HS-5 (cell line): ENCODE data around the gene HOXC12.
A peak's percentile ranks its signal among the peaks of the same experiment; 100 is the strongest.

Source experiments
- DNase-seq: peaks from one replicate; pipeline ENCODE4 v3.0.0-alpha.2; 2012; ENCODE audit warnings: low read depth

HOXC12 gene, protein sequence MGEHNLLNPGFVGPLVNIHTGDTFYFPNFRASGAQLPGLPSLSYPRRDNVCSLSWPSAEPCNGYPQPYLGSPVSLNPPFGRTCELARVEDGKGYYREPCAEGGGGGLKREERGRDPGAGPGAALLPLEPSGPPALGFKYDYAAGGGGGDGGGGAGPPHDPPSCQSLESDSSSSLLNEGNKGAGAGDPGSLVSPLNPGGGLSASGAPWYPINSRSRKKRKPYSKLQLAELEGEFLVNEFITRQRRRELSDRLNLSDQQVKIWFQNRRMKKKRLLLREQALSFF

DNA sequence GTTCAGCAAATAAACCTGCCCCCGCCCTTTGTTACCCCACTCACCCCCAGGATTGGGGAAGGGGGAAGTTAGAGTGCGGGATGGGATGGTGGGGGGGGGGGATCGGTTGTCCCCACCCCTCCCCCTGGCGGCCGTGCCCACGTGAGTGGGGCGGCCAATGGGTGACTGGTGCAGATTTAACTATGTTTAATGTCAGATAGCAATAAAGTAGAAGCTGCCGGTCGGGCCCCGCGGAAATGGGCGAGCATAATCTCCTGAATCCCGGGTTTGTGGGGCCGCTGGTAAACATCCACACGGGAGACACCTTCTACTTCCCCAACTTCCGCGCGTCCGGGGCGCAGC is at the start of gene HOXC12:
HOXC12 (plus strand) TSS at position 210 of the 342 bp plus-strand sequence; CDS start at position 237, 27 bp downstream.
- no peak for DNase-seq

DNA sequence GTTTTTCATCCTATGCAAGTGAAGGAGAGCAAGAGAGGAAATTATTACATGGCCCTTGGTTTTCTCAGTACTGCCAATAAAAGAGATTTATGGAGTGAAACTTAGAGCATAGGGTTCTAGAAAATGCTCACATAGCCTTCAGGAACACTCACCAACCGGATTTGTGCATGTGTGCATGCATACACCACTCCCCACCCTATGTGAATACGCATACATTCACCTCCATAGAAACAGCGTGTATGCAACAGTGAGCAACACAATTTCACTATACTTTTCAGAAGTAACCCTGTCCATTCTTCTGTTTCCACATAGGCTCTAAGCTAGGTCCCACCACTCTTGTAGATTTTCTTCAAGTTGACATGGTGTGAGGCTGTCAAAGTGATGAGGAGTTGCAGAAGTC is 47.6 kb upstream of the HOXC12 start:
- no peak for DNase-seq

DNA sequence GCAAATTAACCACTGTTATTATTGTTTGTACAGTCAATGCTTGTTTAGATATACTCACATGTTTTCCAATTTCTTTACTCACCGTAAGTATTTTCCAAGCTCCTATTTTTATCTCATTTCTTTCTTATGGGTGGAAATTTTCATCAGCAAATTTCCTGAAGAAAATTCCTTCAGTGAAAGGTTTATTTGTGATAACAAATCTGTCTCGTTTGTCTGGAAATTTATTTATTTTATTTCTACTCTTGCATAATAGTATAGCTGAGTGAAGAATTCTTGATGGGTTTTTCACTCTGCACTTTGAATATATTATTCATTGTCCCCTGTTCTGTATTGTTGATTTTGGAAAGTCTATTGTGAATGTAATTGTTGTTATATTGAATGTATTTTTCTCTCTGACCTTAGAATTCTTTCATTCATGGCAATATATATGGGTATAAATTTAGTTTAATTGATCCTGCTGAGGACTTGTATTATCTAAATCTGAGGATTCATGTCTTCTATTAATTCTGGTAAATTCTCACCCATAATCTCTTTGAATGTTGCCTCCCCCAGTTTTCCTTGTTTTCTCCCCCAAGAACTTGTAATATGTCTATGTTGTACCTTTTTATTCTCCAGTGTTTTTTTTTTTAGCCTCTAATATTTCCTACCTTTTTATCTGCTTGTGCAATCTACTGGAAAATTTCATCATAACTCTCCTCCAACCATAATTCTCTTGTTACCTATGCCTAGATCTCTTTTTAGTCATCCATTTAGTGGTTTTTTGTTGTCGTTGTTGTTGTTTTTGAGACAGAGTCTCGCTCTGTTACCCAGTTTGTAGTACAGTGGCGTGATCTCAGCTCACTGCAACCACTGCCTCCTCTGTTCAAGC is 37.7 kb upstream of the HOXC12 start:
- no peak for DNase-seq

DNA sequence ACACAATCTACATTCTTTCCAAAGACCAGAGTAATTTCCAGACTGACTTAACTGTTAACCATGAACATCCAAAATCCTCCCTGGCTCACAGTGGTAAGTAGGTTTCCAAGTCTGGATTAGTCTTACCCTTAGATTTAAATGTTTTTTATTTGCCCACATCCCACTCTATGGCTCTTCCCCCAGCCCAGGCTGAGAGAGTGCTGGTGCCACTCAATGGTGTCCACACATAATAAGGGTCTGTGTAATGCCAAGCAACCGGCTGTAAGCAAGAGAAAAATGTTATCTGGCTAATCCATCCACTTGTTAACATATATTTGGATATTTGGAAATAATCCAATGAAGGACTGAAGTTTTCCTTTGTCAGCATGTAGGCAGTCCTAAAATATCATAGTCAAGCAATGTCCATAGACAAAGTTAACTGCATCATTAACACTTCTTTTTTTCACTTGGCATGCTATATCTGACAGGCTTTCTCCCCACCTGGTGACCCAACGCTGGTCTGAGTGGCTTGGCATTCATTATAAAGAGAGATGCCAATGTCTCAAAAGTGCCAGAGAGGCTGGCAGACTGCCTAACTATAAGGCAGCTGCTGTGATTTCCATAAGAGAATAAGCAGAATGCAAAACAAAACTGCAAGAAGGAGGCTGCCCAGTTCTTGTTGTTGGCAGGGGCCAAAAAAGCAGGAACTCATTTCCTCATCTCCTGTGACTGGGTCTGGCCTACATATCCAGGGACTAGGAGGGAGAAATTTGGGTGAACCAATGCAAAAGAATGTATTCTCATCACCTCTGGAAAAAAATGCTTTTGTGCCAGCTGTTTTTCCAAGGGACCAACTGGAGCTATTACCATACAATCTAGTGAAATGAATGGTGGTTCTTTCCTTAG is 29.9 kb upstream of the HOXC12 start:
- DNase-seq, result no peak

DNA sequence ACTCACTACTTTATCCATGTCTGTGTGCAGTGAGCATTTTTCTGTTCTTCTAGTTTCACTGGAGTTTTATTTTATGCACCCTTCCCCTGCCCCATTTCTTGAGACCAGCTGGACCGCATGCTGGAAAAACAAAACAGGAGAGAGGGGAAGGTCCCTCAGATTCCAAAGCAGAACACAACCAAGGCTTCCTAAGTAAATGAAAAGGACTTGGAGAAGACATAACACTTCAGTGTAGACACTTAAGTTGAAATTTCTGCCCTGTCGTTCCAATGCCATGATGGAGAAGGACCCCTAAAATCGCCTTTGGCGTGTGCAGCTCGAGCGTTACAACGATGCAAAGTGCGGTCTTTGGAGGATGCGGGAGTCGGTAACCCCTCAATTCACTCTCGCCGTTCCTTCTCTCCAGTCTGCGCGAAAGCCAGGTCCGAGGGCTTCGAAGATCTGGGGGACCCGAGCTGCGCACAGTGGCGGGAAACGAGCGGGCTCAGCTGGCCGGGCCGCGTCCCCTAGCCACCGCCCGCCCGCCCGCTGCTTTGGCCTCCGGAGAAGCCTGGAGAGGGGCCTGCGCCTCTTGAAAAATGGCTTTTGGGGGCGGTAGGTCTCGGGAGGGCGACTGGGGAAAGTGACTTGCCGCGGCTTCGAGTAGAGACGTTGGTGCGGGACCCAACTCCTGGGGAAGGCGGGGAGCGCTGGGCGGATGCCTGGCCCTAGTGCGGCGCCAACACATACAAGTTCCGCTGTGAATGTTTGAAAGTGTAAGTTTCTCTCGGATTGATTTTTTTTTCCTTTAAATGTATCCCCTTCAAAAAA is 27.3 kb upstream of the HOXC12 start:
- no peak for DNase-seq

DNA sequence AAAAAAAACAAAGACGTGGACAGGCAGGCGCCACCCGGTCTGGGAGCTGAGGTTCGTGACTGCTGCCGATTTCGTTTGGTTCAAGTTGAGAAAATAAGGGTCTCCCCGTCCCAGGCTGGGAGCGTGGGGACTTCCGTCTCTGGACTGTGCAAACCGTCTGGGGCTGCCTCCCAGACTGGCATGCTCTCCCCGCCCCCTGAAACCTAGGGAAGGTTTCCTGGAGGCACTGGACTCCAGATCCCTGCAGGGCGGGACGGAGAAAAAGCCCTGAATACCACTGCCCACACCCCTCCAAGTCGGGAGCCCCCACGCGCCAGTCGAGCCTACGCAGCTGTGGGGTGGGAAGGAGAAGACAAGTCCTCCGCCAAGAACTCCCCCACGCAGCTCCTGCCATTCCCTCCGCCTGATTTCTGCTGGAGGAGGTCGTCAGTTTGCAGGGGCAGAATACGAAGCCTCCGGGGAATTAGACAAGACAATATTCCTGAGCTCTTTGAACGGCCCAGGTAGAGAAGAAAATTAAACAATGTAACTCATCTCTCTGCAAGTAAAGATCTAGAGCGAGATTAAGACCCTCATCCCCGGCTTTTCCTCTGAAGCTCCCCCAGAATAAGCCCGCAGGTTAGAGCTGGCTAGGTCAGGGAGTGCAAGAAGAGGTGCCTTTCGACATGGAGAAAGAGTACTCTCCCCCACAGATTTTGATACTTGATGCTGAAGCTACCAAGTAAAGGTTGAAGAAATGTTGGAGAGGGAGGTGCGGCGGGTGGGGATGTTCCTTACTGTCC is 26.5 kb upstream of the HOXC12 start:
- DNase-seq, result no peak

DNA sequence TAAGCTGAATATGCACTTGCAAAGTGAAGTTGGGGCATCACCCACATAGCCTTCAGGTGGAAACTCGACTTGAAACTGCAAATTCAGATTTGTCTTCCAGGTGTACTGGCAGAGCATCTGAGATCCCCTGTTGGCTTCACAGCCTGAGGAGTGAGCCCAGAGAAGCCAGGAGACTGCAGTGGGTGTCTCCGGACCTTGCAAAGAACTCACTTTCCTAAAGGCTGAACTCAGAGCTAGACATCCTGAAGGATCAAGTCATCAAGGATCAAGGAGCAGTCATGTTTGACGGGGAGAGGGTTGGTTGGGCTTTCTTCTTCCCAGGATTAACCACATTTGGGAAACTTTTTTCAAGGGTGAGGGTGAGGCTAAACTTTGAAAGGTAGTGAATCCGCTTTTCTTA is 25.2 kb upstream of the HOXC12 start:
- DNase-seq, result no peak

DNA sequence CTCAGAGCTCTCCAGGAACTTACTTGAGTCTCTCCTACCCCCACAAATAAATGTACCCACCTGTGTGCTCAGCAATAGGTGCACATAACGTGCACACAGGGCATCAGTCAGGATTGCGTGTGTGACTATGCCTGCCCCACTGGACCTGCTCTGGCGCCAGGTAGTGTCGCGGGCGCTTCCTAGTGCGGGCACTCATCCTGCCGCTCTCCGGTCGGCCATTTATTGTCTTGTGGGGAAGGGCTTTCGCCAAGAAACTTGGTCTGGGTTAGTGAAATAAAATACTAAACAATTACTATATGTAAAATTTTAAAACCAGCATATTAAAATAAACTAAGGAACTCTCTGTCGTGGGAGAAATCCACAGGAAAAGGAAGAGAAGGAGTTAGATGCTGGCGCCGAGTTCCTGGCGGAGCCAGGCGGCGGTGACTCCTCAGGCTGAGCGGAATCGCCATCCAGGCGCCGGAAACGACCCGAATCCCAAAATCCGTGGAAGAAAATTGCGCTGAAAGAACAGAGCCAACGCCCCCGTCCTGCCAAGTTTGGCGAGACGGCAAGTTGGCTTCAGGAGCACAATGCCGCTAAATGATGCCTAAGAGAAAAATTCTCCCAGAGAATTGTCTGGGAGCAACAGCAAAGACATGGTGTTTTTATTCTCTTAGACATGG is 24.0 kb upstream of the HOXC12 start:
- DNase-seq, result no peak

DNA sequence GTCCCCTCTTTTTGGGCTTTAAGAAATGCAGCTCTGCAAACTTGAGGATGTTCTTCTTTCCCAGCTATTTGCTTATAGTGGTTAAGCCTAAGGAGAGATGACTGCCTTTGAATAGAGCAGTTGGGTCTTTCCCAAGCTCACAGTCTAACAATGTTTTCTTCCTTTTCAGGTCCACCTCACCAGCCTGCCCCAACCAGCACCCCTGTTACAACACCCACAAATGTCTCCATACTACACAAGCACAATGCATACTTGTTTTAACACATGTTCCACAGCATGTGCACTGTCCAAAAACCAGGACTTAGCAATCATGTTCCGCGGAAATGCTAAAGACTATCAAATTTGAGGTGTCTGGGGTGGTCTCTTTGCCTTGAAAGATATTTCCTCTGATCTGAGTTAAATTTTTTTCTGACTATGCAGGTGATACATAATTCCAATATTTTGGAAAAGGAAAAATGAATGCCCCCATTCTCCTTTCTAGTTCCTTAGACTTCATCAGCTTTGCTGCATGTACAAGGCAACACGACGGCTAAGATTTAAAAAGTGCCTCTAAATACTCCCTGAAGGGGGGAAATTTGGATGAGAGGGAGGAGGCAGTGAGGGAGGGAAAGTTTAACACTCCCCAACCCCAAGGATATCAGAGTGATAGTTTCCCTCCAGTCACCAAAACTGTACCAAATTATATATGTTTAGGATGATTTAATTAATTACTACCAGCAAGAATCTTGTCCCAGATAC is 22.7 kb upstream of the HOXC12 start:
- DNase-seq, result no peak

DNA sequence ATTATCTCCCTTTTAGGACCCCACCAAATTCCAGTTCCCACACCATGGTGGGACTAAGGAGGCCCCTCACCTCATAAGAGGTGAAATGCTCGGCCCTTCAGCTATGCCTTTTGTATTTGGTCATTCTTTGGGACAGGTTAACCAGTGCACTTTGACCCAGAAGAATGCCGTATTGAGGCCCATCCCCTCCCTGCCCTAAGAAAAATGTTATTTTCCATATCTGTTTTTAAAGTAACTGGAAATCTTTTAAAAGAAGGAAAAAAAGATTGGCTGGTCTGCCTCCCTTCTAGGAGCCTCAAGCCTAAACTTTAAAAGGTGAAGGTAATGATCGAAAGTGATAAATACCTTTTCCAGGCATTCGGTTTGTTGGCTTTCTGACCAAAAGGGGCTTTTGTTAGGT is 21.8 kb upstream of the HOXC12 start:
- DNase-seq, result no peak

DNA sequence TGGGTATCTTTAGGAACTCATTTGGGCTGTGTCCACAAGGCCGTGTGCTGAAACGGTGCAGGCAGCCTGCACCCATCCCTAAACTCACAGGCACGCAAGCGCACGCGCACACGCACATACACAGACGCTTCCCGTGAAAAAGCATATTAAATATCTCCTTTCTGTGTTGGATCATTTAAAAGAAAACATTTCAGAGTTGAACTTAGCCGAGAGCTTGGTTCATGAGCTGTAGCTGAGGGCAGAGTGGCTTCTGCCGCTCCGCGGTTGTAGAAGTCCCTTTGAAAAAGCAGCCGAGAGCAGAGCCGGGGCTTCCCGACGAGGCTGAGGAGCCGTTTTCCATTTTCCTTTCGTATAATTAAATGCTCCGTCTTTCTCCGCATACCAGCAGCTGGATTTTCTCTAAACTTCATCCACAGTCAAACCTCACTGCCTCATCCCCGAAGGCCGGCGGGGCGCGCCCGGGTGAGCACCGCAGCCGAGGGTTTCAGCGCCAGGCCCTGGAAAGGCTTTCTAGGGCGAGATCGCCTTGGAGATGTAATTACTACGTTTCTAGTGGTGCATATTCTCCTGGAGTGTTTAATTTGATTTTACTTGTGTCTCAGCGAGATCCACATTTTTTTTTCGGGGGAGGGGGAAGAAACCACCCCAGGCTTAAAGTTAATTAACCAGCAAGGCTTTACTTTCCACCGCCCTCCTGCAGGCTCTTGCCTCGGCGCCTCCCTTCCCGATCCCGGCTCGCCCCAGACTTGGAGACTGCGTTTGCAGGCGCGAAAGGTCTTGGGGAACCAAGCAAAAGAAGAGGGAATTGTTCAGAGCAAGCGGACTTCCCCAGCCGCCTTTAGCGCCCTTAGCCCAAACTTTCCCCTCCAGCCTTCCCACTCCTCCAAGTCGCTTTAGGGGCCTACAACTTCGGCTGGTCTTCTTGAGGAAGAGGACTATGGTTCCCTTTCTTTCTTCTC is 19.0 kb upstream of the HOXC12 start:
- DNase-seq, result no peak

DNA sequence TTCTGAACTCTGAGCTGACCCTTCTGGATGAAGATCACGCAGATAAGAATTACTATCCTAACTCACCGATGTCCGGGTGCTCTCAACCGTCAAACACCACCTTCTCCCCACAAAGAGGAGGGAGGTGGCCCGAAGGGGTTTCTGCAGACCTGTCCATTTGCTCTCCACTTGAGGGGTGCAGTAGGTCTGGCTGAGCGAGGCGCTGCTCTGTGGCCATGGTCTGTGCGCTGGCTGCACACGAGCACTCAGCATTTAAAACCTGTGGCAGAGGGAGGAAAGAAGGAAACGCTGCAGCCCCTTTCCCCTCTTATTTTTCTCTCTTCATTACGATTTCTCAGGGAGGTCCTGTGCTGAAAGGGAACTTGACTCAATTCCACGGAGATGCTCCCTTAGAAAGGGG is 17.6 kb upstream of the HOXC12 start:
- DNase-seq, result no peak

DNA sequence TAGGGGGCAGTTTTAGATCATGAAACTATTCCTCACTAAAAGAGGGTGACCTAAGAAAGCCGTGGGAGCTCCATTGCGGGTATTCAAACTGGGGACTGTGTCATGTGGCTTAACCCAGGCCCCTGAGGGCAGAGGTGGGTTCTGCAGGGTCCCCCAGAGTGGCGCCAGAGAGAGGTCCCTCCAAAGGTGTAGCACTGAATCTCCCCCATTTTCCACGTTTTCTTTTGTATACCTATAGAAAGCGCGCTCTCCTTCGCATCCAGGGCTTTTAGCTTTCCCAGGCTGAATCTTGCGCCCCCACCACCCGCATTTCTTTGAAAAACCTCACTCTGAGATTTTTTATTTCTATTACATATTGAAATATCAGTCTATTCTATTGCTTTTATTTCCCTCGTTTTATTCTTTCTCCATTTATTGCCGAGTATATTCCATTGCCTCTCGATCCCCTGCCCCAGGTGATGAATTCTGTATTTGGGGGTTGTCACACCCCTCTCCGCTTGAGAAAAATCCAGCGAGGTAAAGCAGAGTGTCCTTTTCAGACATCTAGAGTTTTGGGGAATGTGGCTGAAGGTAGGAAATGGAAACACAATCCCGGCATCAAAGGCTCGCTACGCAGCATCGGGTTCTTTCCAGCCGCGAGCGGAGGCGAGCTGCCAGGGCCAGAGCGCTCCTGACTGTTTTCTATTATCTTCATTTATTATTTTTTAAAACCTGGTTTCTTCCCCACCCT is 16.9 kb upstream of the HOXC12 start:
- no peak for DNase-seq

DNA sequence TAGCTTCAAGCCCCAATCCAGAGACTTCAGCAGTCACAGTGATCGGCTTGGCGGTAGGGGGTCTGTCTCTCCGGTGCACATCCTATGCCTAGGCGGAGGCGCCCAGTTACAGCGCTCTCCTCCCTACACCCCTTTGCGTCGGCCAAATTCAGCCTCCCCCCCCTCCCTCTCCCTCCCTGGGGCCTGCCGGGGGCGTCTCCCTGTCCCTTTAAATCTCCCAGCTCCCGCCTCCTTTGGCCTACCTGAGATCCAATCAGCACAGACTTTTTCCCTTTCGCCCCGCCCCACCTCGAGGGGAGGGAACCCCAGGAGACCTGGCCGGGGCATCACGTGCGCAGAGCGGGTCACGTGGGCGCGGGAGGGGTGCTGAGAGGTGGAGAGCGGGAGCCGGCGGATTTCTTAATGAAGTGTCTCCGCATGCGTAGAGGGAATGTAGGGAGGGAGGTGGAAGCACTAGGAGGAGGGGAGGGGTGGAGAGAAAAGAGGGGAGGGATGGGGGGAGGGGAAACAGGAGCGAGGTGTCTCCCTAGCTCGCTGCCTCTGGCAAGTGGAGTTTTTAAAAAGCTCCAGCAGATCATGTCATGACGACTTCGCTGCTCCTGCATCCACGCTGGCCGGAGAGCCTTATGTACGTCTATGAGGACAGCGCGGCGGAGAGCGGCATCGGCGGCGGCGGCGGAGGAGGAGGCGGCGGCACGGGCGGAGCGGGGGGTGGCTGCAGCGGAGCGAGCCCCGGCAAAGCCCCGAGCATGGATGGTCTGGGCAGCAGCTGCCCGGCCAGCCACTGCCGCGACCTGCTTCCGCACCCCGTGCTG is 16.2 kb upstream of the HOXC12 start, which contains the start of gene HOXC13:
HOXC13 (plus strand) TSS at position 506 of the 815 bp plus-strand sequence; CDS start at position 582, 76 bp downstream.
- peak; percentile 96 for DNase-seq

DNA sequence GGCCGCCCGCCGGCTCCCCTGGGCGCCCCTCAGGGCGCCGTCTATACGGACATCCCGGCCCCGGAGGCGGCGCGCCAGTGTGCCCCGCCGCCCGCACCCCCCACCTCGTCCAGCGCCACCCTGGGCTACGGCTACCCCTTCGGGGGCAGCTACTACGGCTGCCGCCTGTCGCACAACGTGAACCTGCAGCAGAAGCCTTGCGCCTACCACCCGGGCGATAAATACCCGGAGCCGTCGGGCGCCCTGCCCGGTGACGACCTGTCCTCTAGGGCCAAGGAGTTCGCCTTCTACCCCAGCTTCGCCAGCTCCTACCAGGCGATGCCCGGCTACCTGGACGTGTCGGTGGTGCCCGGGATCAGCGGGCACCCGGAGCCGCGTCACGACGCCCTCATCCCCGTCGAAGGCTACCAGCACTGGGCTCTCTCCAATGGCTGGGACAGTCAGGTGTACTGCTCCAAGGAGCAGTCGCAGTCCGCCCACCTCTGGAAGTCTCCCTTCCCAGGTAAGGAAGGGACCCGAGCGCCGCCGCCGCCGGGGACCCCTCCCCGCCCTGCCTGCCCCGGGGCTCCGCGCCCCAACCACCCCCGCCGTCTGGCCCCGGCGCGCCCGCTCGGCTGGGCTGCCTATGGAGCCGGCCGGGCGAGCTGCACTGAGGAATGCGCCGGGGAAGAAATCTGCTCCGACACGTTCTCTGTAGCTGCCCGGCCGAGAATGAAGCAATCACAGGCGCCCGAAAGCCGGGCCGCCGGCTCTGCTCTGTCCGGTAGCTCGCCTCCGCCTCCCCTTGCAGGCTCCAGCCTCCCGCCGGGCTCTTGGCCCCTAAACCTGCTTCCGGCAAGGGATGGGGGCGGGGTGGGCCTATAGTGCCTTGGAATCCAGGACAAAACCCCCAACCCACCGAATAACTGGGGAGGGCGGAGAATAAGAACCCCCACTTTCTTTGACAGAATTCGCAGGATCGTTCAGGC is 15.3 kb upstream of the HOXC12 start:
- no peak for DNase-seq
